Caco-2 (cell line): Measurements from ENCODE around the gene FAM135A. TPM values are rescaled to one million over a fixed set of nuclear protein-coding genes. Genes with fewer than 3 reads are reported as not detected.

Experiments used
- Bru-seq: library from RNA; stranded (reverse); fragments of 400-500 nt; gene quantifications from one replicate; lab custom pipeline; 2021; lab: Mats Ljungman, UMichigan
- BruChase-seq, 2 experiments: library from RNA; stranded (reverse); fragments of 400-500 nt; gene quantifications; one replicate each; lab custom pipeline; 2021; lab: Mats Ljungman, UMichigan
- BruUV-seq: library from RNA; stranded (reverse); fragments of 400-500 nt; replicated peaks from 2 replicates; lab custom pipeline; 2021; lab: Mats Ljungman, UMichigan
- CTCF ChIA-PET: fragments of 300-600 bp; sonication (Branson Sonifier 250); formaldehyde crosslinking; loops from one replicate; lab custom pipeline; 2022; ENCODE audit warnings: antibody characterized with exemption; lab: Charles Lee
- POLR2A ChIA-PET: fragments of 300-600 bp; sonication (Branson Sonifier 250); formaldehyde crosslinking; loops from one replicate; lab custom pipeline; 2022; ENCODE audit warnings: antibody characterized with exemption; lab: Charles Lee
- DNase-seq, 2 experiments: peaks; one replicate each; pipeline versions ENCODE4 v3.0.0 to v3.0.0-alpha.2; 2020 to 2022
- H3K27me3 ChIP-seq: replicated peaks from 2 replicates; pipeline ENCODE4 v1.6.0; 2011; ENCODE audit warnings: low read length; ENCODE audit not compliant: control insufficient read depth, insufficient read depth
- H3K36me3 ChIP-seq: 2 replicates; pipeline ENCODE4 v1.5.1; 2011; ENCODE audit warnings: low read length; ENCODE audit not compliant: control insufficient read depth, insufficient read depth
- H3K4me1 ChIP-seq: fragments of 250-450 bp; sonication (Bioruptor Pico); 2 replicates; pipeline ENCODE4 v1.5.1; 2020; ENCODE audit warnings: mild to moderate bottlenecking
- H3K4me3 ChIP-seq: 2 replicates; pipeline ENCODE4 v1.5.1; 2011; ENCODE audit warnings: low read depth, mild to moderate bottlenecking, control low read depth, low read length
- H3K9me3 ChIP-seq: fragments of 250-450 bp; sonication (Bioruptor Pico); 2 replicates; pipeline ENCODE4 v1.5.1; 2020; ENCODE audit warnings: mild to moderate bottlenecking, moderate library complexity
- H3K27ac Mint-ChIP-seq: one replicate; pipeline ENCODE4 v1.8.0; 2022; ENCODE audit warnings: mixed read lengths; ENCODE audit not compliant: unreplicated experiment
- H3K27me3 Mint-ChIP-seq: one replicate; pipeline ENCODE4 v1.8.0; 2022; ENCODE audit warnings: mixed read lengths; ENCODE audit not compliant: insufficient read depth, unreplicated experiment
- H3K36me3 Mint-ChIP-seq: one replicate; pipeline ENCODE4 v1.8.0; 2022; ENCODE audit warnings: mild to moderate bottlenecking, mixed read lengths; ENCODE audit not compliant: insufficient read depth, unreplicated experiment
- H3K4me1 Mint-ChIP-seq: one replicate; pipeline ENCODE4 v1.8.0; 2022; ENCODE audit warnings: low read depth, mixed read lengths; ENCODE audit not compliant: unreplicated experiment
- H3K4me3 Mint-ChIP-seq: one replicate; pipeline ENCODE4 v1.8.0; 2022; ENCODE audit warnings: mild to moderate bottlenecking, moderate library complexity, mixed read lengths; ENCODE audit not compliant: unreplicated experiment
- H3K9me3 Mint-ChIP-seq: one replicate; pipeline ENCODE4 v1.8.0; 2022; ENCODE audit warnings: mixed read lengths; ENCODE audit not compliant: unreplicated experiment
- CTCF ChIP-seq, 2 experiments: fragments of 200-600 bp in 1 of 2; IDR thresholded peaks; 1 replicate in 1 of 2; 2 replicates in 1 of 2; pipeline versions ENCODE4 v1.5.1 to v1.8.0; 2011 to 2022; ENCODE audit warnings: antibody characterized with exemption in 1 of 2, control low read depth in 1 of 2, inconsistent platforms in 1 of 2, low read depth in 1 of 2, low read length in 1 of 2, mild to moderate bottlenecking in 1 of 2, moderate library complexity in 1 of 2; ENCODE audit not compliant: insufficient read depth in 1 of 2, severe bottlenecking in 1 of 2, unreplicated experiment in 1 of 2
- intact Hi-C: fragments of 100-400 bp; cut with micrococcal nuclease; formaldehyde crosslinking; loops from one replicate; pipeline ENCODE4 v1.10.0; 2022; ENCODE audit not compliant: unreplicated experiment
- long read RNA-seq: library from polyadenylated mRNA; stranded (forward); transcript quantifications from one replicate; pipeline ENCODE4 v2.0.0, GENCODE V29; 2022
- total RNA-seq: library from RNA; stranded (reverse); gene quantifications from 2 replicates; pipeline ENCODE4 v1.2.3, GENCODE V29; 2022

Gene FAM135A
- total RNA-seq: 18.7 and 21.4 TPM in 2 replicates
- percentile 77 among the genes with signal in this experiment for Bru-seq, nascent RNA
- BruChase-seq, experiment 1, labeled RNA remaining after a 2-hour chase: percentile 74 among the genes with signal in this experiment
- BruChase-seq, experiment 2, labeled RNA remaining after a 6-hour chase: percentile 69 among the genes with signal in this experiment
- long read RNA-seq, full-length matches to known transcripts: 1 of 23 reads
- long read RNA-seq, partial matches to known transcripts: 5 of 23 reads
- long read RNA-seq, other reads (novel, unspliced or antisense): 17 of 23 reads

DNA sequence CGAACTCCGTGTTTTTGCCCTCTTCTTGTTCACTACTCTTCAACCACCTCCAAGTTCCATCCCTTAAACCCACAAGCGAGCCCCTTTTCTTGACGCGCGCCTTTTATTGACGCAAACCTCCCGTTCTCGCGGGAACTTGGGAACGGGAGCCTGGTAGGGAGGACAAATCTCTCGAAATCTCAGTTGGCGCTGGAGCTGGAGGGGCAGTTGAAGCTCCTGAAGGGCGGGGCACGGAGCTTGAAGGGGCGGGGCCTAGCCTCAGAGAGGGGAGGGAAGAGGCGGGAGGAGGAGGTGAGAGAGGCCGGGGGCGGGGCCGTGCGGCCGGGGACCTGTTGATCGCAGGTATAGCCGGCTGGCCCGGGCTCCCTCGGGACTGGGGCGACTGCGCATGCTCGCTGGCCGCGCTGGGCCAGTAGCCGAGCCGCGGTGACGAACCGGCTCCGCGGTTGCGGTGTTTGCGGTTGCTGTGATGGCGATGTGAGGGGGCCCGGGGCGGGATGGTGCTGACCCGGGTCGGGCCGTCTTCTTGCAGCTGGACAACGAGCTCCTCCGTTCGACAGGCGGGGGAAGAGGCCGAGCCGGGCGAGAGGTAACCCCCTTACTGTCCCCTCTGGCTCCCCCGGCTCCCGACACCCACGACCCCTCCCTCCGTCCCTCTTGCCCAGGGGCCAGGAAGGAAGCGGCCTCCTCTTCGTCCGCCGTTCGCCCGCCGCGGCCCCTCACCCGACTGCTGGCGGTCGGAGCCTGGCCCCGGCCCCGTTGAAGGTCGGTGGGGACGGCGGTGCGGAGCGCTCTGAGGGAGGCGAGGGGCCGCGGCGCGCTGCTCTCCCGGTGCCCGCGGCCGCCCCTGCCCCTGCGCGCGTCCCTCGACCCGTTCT lies at the start of gene FAM135A:
Gene FAM135A (plus strand): TSS at position 395 of the 878 bp plus-strand sequence. CDS start 14,835 bp downstream, outside the sequence.
- ChIA-PET CTCF (interaction anchor here (0.6 to 1.2 kb wide), 6 partner anchors 12 to 543 kb away, joined by 3 to 14 read pairs (median 3); no protein-coding TSS in a partner anchor), POLR2A (interaction anchor here (0.6 to 2.4 kb wide), 18 partner anchors 8 to 616 kb away, joined by 3 to 36 read pairs (median 4); partner anchors contain the start of gene SMAP1)
- TF ChIP-seq CTCF (IDR thresholded peaks at IDR 0.05; ENCODE audit: insufficient read depth in 1 of 2, low read depth in 1 of 2, low read length in 1 of 2, severe bottlenecking in 1 of 2, unreplicated experiment in 1 of 2): no peak
- H3K4me1 ChIP-seq: peaks cover 26% of the 10 kb centered on the region
- H3K27me3 ChIP-seq: no peaks in the 10 kb centered on the region
- peak within 1 kb of the TSS; percentile 64 for H3K4me3 ChIP-seq
- no peaks in the 10 kb centered on the region for H3K36me3 ChIP-seq
- DNase-seq: peak; percentile 99
- H3K27me3 Mint-ChIP-seq: no peaks in the 10 kb centered on the region
- no peaks in the 10 kb centered on the region for H3K9me3 Mint-ChIP-seq
- intact Hi-C loops: loop anchor here (1.0 to 2.0 kb wide), 4 partner anchors 13 to 255 kb away; no protein-coding TSS in a partner anchor
- peak within 1 kb of the TSS; percentile 94 for H3K4me3 Mint-ChIP-seq
- H3K4me1 Mint-ChIP-seq: peaks cover 8% of the 10 kb centered on the region
- H3K9me3 ChIP-seq: no peaks in the 10 kb centered on the region
- peaks cover 6% of the 10 kb centered on the region for H3K36me3 Mint-ChIP-seq
- peak within 1 kb of the TSS; percentile 76 for H3K27ac Mint-ChIP-seq
- no TSS peak for BruUV-seq

- Mint-ChIP-seq H3K27ac (no peak overlapping the region), H3K4me3 (no peak overlapping the region), H3K4me1 (no peaks in the 10 kb centered on the region), H3K36me3 (no peaks in the 10 kb centered on the region), H3K9me3 (no peaks in the 10 kb centered on the region), H3K27me3 (peaks cover 9% of the 10 kb centered on the region)
- Histone ChIP-seq H3K9me3 (no peaks in the 10 kb centered on the region), H3K36me3 (no peaks in the 10 kb centered on the region), H3K4me1 (no peaks in the 10 kb centered on the region), H3K4me3 (no peak overlapping the region), H3K27me3 (no peaks in the 10 kb centered on the region)
- BruUV-seq: no TSS peak
- TF ChIP-seq CTCF (IDR thresholded peaks at IDR 0.05; ENCODE audit: insufficient read depth in 1 of 2, low read depth in 1 of 2, low read length in 1 of 2, severe bottlenecking in 1 of 2, unreplicated experiment in 1 of 2): no peak
- POLR2A ChIA-PET: no interaction called here
- CTCF ChIA-PET: no interaction called here
- intact Hi-C loops: no loop called here
- DNase-seq: no peak
Observed at GRCh38 chr6:70363741-70364493, 49.4 kb upstream of the FAM135A start.
